BE2C (cell line): ENCODE results near the gene DDX39A.
"Not testable (repeated sequence)": the region's sequence is repeated elsewhere in the genome, so short reads cannot be mapped to it uniquely, and the experiment has no call there.

Experiments used
- DNase-seq: peaks from one replicate; pipeline ENCODE4 v3.0.0-alpha.2; 2020
- H3K27me3 ChIP-seq: fragments of 250-450 bp; sonication (Bioruptor Pico); 2 replicates; pipeline ENCODE4 v1.5.1; 2020; ENCODE audit warnings: mild to moderate bottlenecking
- H3K36me3 ChIP-seq: fragments of 250-450 bp; sonication (Bioruptor Pico); 2 replicates; pipeline ENCODE4 v1.5.1; 2020; ENCODE audit warnings: mild to moderate bottlenecking
- H3K4me1 ChIP-seq: fragments of 250-450 bp; sonication (Bioruptor Pico); 2 replicates; pipeline ENCODE4 v1.5.1; 2020
- H3K4me3 ChIP-seq: 2 replicates; pipeline ENCODE4 v1.5.1; 2011; ENCODE audit warnings: low read depth, low read length
- H3K9me3 ChIP-seq: fragments of 250-450 bp; sonication (Bioruptor Pico); 2 replicates; pipeline ENCODE4 v1.5.1; 2020
- CTCF ChIP-seq: IDR thresholded peaks from 2 replicates; pipeline ENCODE4 v1.5.1; 2012; ENCODE audit warnings: mild to moderate bottlenecking, low read depth, low read length

Gene DDX39A

GRCh38 chr19:14402332-14403144 lies 16.6 kb downstream of the DDX39A start:
- H3K27me3 ChIP-seq, result no peaks in the 10 kb centered on the region
- H3K9me3 ChIP-seq, result no peaks in the 10 kb centered on the region
- H3K36me3 ChIP-seq, result peaks cover 12% of the 10 kb centered on the region
- DNase-seq, result no peak
- no peaks in the 10 kb centered on the region for H3K4me1 ChIP-seq
- no peak overlapping the region for H3K4me3 ChIP-seq
- TF ChIP-seq CTCF, result no peak

- no peaks in the 10 kb centered on the region for H3K9me3 ChIP-seq
- no peak overlapping the region for H3K4me3 ChIP-seq
- no peak for DNase-seq
- no peak for TF ChIP-seq CTCF
- H3K27me3 ChIP-seq, result no peaks in the 10 kb centered on the region
- no peaks in the 10 kb centered on the region for H3K4me1 ChIP-seq
- peaks cover 3% of the 10 kb centered on the region; the same call in 1 of the 2 replicates for H3K36me3 ChIP-seq
Observed at GRCh38 chr19:14401468-14402195, 17.5 kb downstream of the DDX39A start.

GRCh38 chr19:14400951-14401431 lies 18.1 kb downstream of the DDX39A start:
- Histone ChIP-seq H3K4me1 (no peaks in the 10 kb centered on the region), H3K36me3 (peaks cover 3% of the 10 kb centered on the region; the same call in 1 of the 2 replicates), H3K4me3 (no peak overlapping the region), H3K27me3 (no peaks in the 10 kb centered on the region), H3K9me3 (no peaks in the 10 kb centered on the region)
- no peak for TF ChIP-seq CTCF
- DNase-seq, result no peak

GRCh38 chr19:14397168-14397567 lies 22.0 kb downstream of the DDX39A start:
- H3K9me3 ChIP-seq, H3K27me3 ChIP-seq, H3K36me3 ChIP-seq, H3K4me3 ChIP-seq, H3K4me1 ChIP-seq, DNase-seq: not testable (repeated sequence)

- not testable (repeated sequence) for H3K4me1 ChIP-seq, H3K36me3 ChIP-seq, H3K27me3 ChIP-seq, H3K4me3 ChIP-seq, H3K9me3 ChIP-seq, DNase-seq
Observed at GRCh38 chr19:14396730-14397129, 22.4 kb downstream of the DDX39A start.

- H3K27me3 ChIP-seq, result no peaks in the 10 kb centered on the region
- peaks cover 6% of the 10 kb centered on the region; the same call in 1 of the 2 replicates for H3K36me3 ChIP-seq
- TF ChIP-seq CTCF, result no peak
- no peak for DNase-seq
- H3K4me3 ChIP-seq, result no peak overlapping the region
- no peaks in the 10 kb centered on the region for H3K9me3 ChIP-seq
- no peaks in the 10 kb centered on the region; the same call in 1 of the 2 replicates for H3K4me1 ChIP-seq
Observed at GRCh38 chr19:14395710-14396336, 23.3 kb downstream of the DDX39A start.
